GM18517 (cell line): ENCODE results near the gene CTRB2.
"Not testable (repeated sequence)": the region's sequence is repeated elsewhere in the genome, so short reads cannot be mapped to it uniquely, and the experiment has no call there.

Source experiments
- ATAC-seq: cut with Tn5 transposase; IDR thresholded peaks from one replicate; pipeline ENCODE4 v1.9.1; 2021; ENCODE audit warnings: mild to moderate bottlenecking, moderate library complexity; ENCODE audit not compliant: unreplicated experiment

CTRB2 gene

GRCh38 chr16:75227361-75228142, 20.6 kb upstream of the CTRB2 start:
- ATAC-seq: no peak

GRCh38 chr16:75226550-75227360, 19.8 kb upstream of the CTRB2 start:
- ATAC-seq: no peak

- ATAC-seq: no peak
These were observed 18.9 kb upstream of the CTRB2 start for GRCh38 chr16:75225678-75226515.

GRCh38 chr16:75225092-75225491, 18.1 kb upstream of the CTRB2 start:
- no peak for ATAC-seq

GRCh38 chr16:75224306-75225082, 17.5 kb upstream of the CTRB2 start:
- no peak for ATAC-seq

GRCh38 chr16:75223129-75223528, 16.2 kb upstream of the CTRB2 start:
- ATAC-seq: not testable (repeated sequence)

- no peak for ATAC-seq
These were observed 15.4 kb upstream of the CTRB2 start for GRCh38 chr16:75222271-75222783.

- ATAC-seq: peak; percentile 60
These were observed 12.9 kb upstream of the CTRB2 start for GRCh38 chr16:75219838-75220237.

- ATAC-seq: no peak
These were observed 12.1 kb upstream of the CTRB2 start for GRCh38 chr16:75219088-75219487.

- ATAC-seq: peak; percentile 72
These were observed 11.5 kb upstream of the CTRB2 start, which contains the start of gene CTRB1 for GRCh38 chr16:75218256-75219076. TSS of gene CTRB1 (plus strand) at chr16:75218988. CDS start at chr16:75219008, 20 bp downstream.

GRCh38 chr16:75217389-75217851, 10.5 kb upstream of the CTRB2 start:
- ATAC-seq: no peak

- ATAC-seq: no peak
These were observed 9.6 kb upstream of the CTRB2 start for GRCh38 chr16:75216576-75216975.

GRCh38 chr16:75216127-75216526, 9.2 kb upstream of the CTRB2 start:
- no peak for ATAC-seq

- ATAC-seq: not testable (repeated sequence)
These were observed 4.3 kb upstream of the CTRB2 start for GRCh38 chr16:75211286-75211685.

GRCh38 chr16:75209944-75210343, 3.0 kb upstream of the CTRB2 start:
- ATAC-seq: no peak

- not testable (repeated sequence) for ATAC-seq
These were observed 2.6 kb upstream of the CTRB2 start for GRCh38 chr16:75209514-75209913.

GRCh38 chr16:75208861-75209505, 2.0 kb upstream of the CTRB2 start:
- ATAC-seq: no peak

GRCh38 chr16:75208242-75208825, 1.4 kb upstream of the CTRB2 start:
- no peak for ATAC-seq
